SU-DHL-6 (cell line): ENCODE measurements around the gene HCFC1.

ENCODE experiments used
- H2AFZ ChIP-seq: fragments of 200-600 bp; sonication (generic); 2 replicates; pipeline ENCODE4 v1.6.1; 2014; ENCODE audit warnings: low read depth, mild to moderate bottlenecking, moderate library complexity, mixed read lengths, antibody characterized with exemption, low read length; ENCODE audit not compliant: severe bottlenecking
- H3F3A ChIP-seq: fragments of 200-600 bp; shearing (Covaris generic); 2 replicates; pipeline ENCODE4 v1.6.0; 2016; ENCODE audit warnings: antibody characterized with exemption, mild to moderate bottlenecking; ENCODE audit not compliant: insufficient read depth
- H3K27ac ChIP-seq: fragments of 200-600 bp; sonication (generic); 2 replicates; pipeline ENCODE4 v1.5.1; 2016; ENCODE audit warnings: low read depth, mild to moderate bottlenecking, low read length, moderate library complexity, mixed read lengths
- H3K27me3 ChIP-seq: fragments of 200-600 bp; sonication (generic), shearing (Covaris generic); 2 replicates; pipeline ENCODE4 v1.6.0; 2014; ENCODE audit warnings: mild to moderate bottlenecking, low read length
- H3K36me3 ChIP-seq: fragments of 200-600 bp; sonication (generic); 2 replicates; pipeline ENCODE4 v1.6.1; 2014; ENCODE audit warnings: mild to moderate bottlenecking, low read length, mixed read lengths
- H3K4me2 ChIP-seq: fragments of 300-600, 200-600 bp; shearing (Covaris generic), sonication (generic); 2 replicates; pipeline ENCODE4 v1.6.0; 2014; ENCODE audit warnings: low read length, low read depth, mild to moderate bottlenecking; ENCODE audit not compliant: poor library complexity, severe bottlenecking
- H3K4me3 ChIP-seq: fragments of 200-600 bp; sonication (generic); 2 replicates; pipeline ENCODE4 v1.5.1; 2014; ENCODE audit warnings: antibody characterized with exemption, low read length, mild to moderate bottlenecking, mixed read lengths; ENCODE audit not compliant: insufficient read depth, poor library complexity, severe bottlenecking
- H3K79me2 ChIP-seq: fragments of 200-600 bp; sonication (generic); 2 replicates; pipeline ENCODE4 v1.6.1; 2014; ENCODE audit warnings: mild to moderate bottlenecking, low read length, moderate library complexity; ENCODE audit not compliant: insufficient read depth
- H3K9ac ChIP-seq: fragments of 200-600 bp; sonication (generic); 2 replicates; pipeline ENCODE4 v1.7.0; 2014; ENCODE audit warnings: mild to moderate bottlenecking, low read length
- H3K9me2 ChIP-seq: fragments of 200-600 bp; sonication (generic); replicated peaks from 2 replicates; pipeline ENCODE4 v1.6.1; 2014; ENCODE audit warnings: low read length; ENCODE audit not compliant: insufficient read depth
- H3K9me3 ChIP-seq: fragments of 200-600 bp; sonication (generic); 2 replicates; pipeline ENCODE4 v1.6.1; 2014; ENCODE audit warnings: low read length, mixed read lengths; ENCODE audit not compliant: insufficient read depth
- H4K20me1 ChIP-seq: fragments of 200-600 bp; sonication (generic); 2 replicates; pipeline ENCODE4 v1.6.1; 2014; ENCODE audit warnings: low read depth, mild to moderate bottlenecking, antibody characterized with exemption, low read length, moderate library complexity, mixed read lengths
- EZH2phosphoT487 ChIP-seq: fragments of 200-600 bp; sonication (generic), shearing (Covaris generic); conservative IDR thresholded peaks from 2 replicates; pipeline ENCODE4 v1.6.1; 2018; ENCODE audit warnings: mild to moderate bottlenecking, antibody characterized with exemption, low read length, moderate library complexity, mixed read lengths
- TF ChIP-seq, protein P1 (sequence below): fragments of 200-600 bp; sonication (generic); IDR thresholded peaks from one replicate; pipeline ENCODE4 v1.5.1; 2017; ENCODE audit warnings: antibody characterized with exemption, mild to moderate bottlenecking, low read length, moderate library complexity; ENCODE audit not compliant: insufficient read depth, poor library complexity, severe bottlenecking

Gene HCFC1

DNA sequence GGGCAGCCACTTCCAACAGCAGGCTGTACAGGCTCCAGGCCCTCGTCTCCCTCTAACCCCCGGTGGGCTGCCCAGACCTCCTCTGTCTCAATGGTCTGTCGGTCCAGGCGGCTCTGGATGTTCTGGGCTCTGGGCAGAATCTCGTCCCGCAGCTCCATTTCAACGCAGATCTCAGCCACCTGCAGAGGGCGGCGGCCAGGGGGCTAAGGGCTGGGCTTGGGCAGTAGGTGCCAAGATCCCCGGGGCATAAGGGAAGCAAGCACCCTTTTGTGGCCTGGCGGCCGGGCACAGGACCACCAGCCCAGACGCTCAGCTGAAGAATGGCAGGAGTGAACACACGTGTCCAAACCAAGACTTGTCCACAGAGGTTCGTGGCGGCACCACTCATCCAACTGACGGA, 57.9 kb downstream of the HCFC1 start:
- TF ChIP-seq EZH2phosphoT487, result no peak
- TF ChIP-seq, protein P1, sequence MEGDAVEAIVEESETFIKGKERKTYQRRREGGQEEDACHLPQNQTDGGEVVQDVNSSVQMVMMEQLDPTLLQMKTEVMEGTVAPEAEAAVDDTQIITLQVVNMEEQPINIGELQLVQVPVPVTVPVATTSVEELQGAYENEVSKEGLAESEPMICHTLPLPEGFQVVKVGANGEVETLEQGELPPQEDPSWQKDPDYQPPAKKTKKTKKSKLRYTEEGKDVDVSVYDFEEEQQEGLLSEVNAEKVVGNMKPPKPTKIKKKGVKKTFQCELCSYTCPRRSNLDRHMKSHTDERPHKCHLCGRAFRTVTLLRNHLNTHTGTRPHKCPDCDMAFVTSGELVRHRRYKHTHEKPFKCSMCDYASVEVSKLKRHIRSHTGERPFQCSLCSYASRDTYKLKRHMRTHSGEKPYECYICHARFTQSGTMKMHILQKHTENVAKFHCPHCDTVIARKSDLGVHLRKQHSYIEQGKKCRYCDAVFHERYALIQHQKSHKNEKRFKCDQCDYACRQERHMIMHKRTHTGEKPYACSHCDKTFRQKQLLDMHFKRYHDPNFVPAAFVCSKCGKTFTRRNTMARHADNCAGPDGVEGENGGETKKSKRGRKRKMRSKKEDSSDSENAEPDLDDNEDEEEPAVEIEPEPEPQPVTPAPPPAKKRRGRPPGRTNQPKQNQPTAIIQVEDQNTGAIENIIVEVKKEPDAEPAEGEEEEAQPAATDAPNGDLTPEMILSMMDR, result no peak
- Histone ChIP-seq H3K36me3 (no peaks in the 10 kb centered on the region), H3K9me2 (no peaks in the 10 kb centered on the region), H3K27ac (no peak overlapping the region), H3K9ac (no peak overlapping the region), H3K79me2 (no peaks in the 10 kb centered on the region), H3F3A (no peaks in the 10 kb centered on the region), H3K27me3 (no peaks in the 10 kb centered on the region), H4K20me1 (no peaks in the 10 kb centered on the region), H3K9me3 (no peaks in the 10 kb centered on the region), H3K4me3 (no peak overlapping the region), H2AFZ (no peak overlapping the region), H3K4me2 (no peak overlapping the region)

DNA sequence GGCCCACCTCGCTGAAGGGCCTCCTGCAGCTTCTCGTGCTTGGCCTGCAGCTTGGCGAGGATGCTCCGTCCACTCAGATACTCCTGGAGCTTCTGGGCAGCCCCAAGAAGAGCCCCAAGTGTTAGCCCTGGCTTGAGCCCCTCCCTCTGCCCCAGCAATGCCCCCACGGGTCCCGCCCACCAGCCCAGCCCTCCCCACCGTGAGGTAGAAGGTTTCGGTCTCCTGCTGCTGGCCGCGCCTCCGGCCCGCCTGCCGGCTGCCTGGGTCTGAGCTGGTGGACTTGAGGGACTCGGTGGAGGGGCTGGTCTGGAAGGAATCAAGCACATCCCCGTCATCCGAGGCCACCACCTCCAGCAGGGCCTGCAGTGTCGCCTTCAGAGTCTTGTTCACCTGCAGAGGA, 58.4 kb downstream of the HCFC1 start:
- no peaks in the 10 kb centered on the region for H3K9me2 ChIP-seq
- H3K9me3 ChIP-seq, result no peaks in the 10 kb centered on the region
- no peaks in the 10 kb centered on the region for H4K20me1 ChIP-seq
- H3K27me3 ChIP-seq, result no peaks in the 10 kb centered on the region
- no peak overlapping the region for H3K27ac ChIP-seq
- H3K9ac ChIP-seq, result no peak overlapping the region
- H2AFZ ChIP-seq, result no peak overlapping the region
- no peak for TF ChIP-seq EZH2phosphoT487
- TF ChIP-seq, protein P1, result no peak
- no peaks in the 10 kb centered on the region for H3K79me2 ChIP-seq
- no peak overlapping the region for H3K4me2 ChIP-seq
- H3K36me3 ChIP-seq, result no peaks in the 10 kb centered on the region
- H3K4me3 ChIP-seq, result no peak overlapping the region
- no peaks in the 10 kb centered on the region for H3F3A ChIP-seq

GRCh38 chrX:153911798-153912197, 59.8 kb downstream of the HCFC1 start:
- Histone ChIP-seq H3K4me2 (no peak overlapping the region), H3F3A (no peaks in the 10 kb centered on the region), H3K27ac (no peak overlapping the region), H4K20me1 (no peaks in the 10 kb centered on the region), H3K4me3 (no peak overlapping the region), H3K9me2 (no peaks in the 10 kb centered on the region), H3K9ac (no peak overlapping the region), H3K9me3 (no peaks in the 10 kb centered on the region), H3K79me2 (no peaks in the 10 kb centered on the region), H3K36me3 (no peaks in the 10 kb centered on the region), H3K27me3 (no peaks in the 10 kb centered on the region), H2AFZ (no peak overlapping the region)
- TF ChIP-seq EZH2phosphoT487, result no peak
- TF ChIP-seq, protein P1, result no peak
